Measurements from ENCODE around the gene KCNAB1.

The KCNAB1 gene

DNA sequence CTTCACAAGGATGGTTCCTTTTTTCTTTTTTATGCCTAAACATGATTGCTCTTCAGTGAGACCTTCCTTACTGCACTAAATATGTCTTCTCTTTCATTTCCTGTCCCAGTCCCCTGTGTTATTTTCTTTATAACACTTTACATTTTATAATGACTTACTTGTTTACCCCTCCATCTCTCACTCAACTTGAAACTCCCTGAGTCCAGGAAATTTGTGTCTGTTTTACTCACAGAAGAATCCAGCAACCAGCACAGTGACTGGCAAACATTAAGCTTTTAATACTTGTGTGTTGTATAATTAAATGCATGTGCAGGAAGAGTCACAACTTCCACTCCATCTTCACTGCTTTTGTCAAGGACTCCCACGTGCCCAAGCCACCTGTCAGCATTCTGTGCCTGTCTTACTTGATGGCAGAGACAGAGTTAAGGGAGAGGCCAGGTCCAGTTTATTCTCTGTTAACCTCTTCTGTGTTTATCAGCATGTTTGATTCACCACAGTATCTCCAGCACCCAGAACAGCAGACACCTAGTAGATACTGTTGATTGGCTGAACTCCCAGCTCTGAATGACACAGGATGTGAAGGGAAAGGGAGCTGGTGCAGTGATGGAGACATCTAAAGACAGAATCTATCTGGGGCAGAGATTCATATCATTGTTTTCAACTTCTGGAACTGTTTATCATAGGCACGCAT lies 391.8 kb downstream of the KCNAB1 start:
- no peak for DNase-seq

DNA sequence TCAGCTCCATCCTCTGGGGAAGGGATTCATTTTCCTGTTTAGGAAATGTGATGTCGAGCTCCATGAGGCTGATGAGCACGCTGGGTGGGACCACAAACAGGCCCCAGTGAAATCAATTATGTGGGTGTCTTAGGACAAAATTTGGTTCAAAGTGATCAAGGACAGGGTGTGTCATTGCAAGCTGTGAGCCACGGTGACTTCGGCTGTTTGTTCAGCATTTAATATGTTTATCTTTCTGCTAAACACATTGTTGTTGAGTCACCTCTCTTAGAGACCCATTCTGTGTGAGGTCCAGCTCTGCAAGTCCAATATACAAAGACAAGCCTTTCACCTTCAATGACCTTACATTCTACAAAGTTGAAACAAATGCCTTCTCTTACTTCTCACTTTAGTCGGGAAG lies 393.2 kb downstream of the KCNAB1 start:
- no peak for DNase-seq

DNA sequence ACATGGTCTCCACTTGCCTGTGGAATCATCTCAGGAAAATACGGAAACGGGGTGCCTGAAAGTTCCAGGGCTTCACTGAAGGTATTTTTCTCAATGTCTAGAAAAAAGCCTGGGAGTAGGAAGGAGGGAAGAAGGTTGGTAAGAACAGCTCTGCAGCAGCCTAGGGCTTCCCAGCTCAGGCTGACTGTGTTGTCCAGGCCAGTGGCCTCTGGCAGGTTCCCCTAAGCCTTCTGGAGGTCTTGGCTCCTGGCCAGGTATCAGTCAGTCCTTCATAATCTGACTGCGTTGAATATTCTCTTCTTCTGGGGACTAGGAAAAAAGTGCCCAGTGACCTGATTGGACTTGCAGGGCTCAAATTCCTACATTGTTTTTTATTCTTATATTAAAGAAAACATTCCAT lies 395.9 kb downstream of the KCNAB1 start:
- no peak for DNase-seq

DNA sequence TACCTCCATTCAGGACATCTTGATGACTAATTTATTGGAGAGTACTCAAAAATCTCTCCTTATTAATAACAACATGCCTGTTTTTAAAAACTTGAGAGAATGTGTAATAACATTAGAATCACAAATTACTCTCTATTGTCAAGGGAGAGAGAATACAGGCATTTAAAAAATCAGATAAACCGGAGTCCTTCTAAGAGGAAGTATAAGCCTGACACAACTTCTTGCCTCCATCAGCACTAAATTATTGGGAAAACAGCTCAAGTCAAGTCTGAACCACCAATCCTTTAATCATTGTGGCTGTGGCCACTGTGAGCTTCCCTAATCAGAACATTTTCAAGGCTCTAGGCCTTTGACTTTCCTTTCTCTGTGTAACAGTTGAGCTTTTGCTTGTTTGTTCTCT lies 396.6 kb downstream of the KCNAB1 start:
- no peak for DNase-seq

DNA sequence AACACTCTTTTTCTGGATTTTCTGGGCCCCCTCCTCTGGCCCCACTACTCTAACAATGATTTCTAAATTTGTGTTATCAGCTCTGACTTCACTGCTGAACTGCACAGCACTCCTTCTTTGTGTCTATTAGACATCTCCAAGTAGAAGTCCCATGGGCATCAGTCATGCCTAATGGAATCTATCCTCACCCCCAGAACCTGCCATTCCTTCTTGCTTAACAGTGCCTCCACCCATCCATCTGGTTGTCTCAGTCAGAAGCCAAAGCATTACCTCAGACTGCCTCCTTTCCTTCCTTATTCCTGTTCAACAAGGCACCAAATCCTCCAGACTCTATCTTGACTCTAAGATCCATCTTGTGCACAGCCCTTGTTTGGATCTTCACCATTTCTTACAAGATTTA lies 398.3 kb downstream of the KCNAB1 start:
- no peak for DNase-seq

DNA sequence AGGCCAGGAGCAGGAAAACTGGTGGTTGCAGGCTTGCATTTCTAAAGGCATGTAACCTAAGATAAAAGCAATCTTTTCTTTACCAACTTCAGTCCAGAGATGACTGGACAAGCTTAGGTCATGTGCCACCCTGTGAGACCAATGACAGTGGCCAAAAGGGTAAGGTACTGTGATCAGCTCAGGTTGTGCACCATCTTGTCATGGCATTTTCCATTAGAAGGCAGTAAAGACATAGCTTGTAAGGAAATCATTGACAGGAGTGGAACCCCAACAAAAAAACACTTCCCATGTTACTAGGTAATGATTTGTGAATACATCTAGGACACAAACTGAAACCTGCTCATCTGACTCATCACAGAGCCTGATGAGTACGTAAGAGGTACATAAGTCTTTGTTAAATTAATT lies 399.4 kb downstream of the KCNAB1 start:
- DNase-seq = no peak

DNA sequence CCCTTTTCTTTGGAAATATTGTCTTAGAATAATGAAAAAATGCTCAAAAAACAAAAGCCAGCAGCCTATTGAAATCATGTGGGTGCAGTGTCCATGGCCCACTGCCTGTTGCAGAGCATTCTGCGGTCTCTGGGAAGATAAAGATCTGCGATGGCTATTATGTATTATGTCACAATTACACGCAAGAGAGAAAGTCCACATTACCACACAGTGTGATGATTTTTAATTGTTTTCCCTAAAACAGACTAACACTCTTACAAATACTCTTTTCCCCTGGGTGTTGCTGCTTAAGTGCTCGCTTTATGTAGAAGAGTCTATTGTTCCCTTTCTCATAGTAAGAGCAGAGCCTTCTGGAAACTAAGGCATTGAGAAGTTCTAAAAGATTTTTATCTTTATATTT lies 402.3 kb downstream of the KCNAB1 start:
- DNase-seq = no peak

DNA sequence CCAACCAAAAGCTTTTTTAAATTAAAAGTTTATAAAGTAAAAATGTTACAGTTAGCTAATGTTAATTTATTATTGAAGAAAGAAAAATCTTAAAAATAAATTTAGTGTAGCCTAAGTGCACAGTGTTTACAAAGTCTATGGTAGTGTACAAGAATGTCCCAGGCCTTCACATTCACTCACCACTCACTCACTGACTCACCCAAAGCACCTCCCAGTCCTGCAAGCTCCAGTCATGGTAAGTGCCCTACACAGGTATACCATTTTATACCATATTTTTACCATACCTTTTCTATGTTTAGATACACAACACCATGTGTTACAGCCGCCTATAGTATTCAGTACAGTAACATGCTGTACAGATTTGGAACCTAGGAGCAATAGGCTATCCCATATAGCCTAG lies 405.4 kb downstream of the KCNAB1 start:
- DNase-seq = no peak

DNA sequence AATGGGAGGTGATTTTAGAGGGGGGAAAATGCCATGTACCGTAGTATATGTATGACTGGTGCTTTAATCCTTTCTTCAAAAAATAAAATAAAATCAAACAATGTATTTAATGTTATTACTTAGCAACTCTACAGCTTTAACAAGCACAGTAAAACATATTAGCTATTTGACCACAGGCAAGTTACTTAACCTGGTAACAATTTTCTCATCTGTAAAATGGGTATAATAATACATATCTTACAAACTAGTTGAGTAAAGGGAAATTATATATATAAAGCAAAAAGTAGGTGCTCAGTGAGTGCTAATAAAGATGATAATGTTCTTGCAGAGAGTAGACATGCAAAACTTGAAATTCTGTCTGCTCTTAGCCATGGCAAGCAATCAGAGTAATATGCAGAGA lies 406.7 kb downstream of the KCNAB1 start:
- no peak for DNase-seq

DNA sequence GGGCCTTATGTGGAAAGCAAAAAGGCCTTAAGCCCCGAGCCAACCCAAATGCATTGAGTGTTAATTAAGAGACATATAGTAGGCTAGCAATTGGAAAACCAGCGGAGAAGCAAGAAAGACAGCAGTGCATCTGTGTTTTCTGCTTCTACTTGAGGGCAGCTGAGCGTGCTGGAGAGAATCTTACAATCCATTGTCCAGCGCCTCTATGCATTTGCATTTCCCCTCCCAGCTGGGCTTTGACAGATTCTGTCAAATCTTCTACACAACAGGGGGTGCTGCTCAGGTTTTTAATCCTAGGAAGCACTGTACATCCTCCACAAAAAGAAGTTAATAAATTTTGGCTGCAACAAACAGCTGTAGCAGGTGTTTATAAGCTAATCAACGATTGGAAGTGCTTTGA lies 410.6 kb downstream of the KCNAB1 start:
- no peak for DNase-seq

DNA sequence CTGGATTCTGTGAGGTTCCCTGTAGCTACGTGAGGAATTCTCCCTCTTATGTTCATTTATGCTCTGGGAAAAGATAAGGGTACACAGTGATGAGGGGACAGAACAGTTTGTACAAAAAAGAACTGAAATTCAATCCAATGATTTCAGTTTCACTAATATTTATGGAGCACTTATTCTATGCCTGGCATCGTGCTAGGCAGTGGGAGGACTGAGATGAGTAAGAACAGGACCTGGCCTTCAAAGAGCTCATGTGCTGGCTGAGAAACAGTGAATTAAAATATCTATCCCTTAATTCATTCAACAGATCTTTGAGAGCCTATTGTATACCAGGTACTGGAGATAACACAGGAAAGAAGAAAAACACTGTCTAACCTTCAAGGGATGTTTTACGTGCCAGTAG lies 412.4 kb downstream of the KCNAB1 start:
- no peak for DNase-seq

DNA sequence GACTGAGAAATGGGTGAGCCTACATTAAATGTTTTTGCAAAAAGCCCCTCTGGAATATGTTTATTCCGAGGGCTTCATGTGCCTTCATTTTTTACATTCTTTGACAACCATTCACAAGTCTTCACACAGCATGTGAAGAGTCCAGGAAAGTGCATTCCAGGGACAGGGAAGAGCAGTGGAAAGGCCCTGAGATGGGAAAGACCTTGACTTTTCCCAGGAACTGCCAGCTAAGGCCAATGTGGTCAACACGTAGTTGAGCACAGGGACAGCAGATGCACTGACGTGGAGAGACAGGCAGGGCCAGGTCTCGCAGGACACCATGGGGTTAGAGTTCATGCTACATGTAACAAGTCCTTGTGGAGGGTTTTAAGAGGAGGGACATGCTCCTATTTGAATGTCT lies 412.8 kb downstream of the KCNAB1 start:
- DNase-seq = no peak

DNA sequence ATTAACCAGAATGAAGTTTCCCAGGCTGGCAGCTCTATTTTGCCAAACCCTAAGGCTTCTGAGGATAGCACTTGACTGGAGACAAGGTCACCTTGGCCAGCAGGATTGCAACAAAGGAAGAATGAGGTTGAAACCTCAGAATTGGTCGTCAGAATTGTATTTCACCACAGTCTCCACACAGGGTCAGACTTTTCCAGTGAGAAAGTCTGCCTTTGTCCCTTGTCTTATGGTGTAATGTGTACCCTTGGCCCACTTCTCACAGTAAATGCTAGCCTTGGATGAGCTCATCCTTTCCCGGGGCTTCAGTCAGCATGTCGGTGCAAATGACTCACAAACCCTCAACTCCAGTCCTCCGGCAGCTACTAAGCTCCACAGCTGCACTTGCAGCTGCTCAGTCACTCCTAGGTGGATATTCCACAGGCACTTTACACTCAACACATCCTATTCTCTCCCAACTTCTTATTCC lies 414.8 kb downstream of the KCNAB1 start:
- DNase-seq = peak; percentile 11

DNA sequence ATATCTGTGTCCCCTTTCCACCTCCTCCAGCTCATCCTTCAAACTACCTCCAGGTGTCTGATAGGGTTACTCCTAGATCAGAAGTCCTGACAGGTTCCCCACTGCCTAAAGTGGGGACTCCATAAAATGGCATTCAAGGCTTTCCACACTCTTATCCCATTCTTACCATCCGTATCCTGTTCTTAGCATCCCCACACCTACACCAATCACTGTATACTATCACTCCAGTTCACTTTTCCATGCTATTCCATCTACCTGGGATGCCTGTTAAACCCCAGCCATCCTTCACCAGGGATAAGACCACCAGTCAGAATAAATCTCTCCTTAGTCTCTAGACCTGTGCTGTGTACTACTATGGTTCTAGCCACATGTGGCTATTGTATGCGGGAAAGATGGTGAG lies 415.4 kb downstream of the KCNAB1 start:
- no peak for DNase-seq

DNA sequence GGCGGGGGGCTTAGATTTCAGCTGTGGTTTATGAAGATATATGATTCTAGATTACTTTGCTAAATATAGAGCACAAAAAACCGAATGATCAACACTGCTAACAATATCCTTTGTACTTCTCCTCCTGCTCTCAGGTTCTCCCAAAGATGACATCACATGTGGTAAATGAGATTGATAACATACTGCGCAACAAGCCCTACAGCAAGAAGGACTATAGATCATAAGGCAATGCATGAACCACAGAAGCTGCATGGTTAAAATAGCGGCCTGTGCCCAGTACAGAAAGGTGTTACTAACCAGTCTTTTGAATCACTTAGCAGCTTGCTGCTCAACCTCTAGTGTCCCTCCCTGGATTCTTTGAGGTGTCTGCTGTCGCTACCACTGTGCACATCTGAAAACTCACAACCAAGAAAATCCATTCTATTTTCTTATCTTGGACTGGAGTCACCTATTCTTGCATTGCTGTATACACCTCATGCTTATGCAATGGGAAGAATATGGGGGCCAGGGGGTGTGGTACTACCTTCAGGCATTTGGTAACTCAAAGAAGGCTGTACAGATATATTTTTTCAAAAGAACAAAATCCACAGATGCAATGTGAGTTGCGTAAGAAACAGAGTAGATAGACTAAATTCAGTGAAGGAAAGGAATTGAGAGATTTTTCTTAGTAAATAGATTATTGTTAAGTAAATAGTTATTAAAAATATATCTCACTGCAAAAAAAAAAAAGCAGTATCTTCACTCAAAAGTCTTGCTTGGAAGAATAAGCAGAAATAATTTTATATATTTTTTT lies 416.3 kb downstream of the KCNAB1 start:
- DNase-seq = no peak

DNA sequence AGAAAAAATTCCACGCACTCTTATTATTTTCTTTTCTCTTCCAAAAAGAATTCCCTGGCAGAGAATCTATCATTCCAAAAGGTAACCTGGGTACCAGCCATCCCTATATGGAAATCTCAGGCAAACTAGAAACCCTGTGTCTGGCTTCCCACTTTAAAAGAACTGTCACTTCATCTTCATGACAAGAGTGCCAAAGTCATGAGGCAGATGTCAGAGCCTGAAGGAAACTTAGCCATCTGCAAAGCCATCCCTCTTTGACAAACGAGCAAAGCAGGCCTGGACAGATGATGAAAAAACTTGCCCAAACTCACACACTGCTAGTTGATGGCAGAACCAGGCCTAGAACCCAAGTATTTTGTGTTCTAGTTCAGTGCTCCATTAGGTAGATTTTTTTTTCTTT lies 418.7 kb downstream of the KCNAB1 start:
- no peak for DNase-seq

DNA sequence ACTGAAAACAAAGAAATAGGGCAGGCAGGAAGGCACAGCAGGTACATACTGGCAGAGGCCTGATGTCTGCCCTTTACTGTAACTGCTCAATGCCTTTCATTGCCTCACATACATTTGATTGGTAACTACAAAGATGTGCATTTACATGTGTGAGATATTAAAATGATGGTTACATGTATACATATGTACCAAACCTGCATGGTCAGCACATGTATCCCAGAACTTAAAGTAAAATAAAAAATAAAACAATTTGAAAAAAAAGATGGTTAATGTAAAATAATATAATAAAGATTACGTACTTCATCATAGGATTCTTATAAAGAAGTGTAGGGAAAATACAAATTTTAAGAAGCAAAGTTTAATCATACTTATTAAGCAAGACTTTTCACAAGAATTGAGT lies 419.4 kb downstream of the KCNAB1 start:
- no peak for DNase-seq

DNA sequence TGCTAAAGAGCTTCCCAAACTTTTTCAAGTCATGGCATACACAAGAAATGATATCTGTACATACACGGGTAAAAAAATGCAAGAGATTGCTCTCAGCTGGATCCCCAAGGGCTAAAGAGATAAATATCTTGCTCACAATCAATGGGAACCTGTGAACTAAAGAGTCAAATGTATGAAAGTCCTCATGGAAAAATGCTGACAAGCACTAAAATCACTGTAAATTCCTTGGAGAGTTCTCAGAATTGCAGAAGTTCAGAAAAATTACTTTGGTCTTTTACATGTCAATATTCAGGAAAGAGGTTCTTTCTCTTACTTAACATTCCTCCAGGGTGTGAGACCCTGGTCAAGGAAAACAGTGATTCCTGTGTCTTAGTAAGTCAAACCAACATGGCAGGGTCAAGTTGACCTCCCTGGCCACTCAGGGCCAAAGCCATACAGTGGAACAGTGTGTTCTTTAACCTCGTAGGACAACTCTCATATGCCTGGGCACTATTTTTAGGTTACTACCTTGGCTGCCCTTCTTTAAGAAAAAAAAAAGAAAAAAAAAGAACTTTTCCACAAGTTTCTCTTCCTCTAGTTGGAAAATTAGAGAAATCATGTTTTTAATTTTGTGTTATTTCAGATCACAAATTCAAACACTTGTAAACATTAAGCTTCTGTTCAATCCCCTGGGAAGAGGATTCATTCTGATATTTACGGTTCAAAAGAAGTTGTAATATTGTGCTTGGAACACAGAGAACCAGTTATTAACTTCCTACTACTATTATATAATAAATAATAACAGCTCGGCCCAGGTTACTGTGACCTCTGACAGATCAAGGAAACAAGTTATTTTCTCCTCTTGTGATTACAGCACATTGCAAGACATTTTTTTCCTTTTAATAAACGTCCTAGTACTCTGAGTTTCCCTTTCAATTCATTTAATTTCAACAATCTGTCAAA lies 422.0 kb downstream of the KCNAB1 start:
- no peak for DNase-seq

DNA sequence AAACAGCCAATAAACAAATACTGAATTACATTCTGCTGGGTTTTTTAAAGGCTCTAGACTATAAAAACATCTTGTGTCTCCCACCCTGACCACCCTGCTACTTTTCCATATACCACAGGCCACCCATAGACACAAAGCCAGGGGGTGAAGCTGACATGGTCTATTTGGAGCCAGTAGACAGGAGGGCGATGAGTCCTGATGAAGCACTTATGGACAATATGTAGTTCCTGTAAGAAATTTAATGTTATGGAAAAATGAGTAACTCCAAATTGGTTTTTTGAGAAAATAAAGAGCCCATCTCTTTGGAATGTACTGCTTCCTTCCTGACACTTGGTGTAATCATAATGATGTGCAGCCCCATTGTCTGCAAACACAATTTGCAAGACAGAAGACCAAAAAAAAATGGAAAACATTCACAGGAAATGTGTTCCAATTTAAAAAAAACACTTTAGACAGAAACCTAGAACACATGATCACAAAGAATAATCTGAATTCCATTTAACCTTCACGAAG lies 422.7 kb downstream of the KCNAB1 start:
- no peak for DNase-seq

DNA sequence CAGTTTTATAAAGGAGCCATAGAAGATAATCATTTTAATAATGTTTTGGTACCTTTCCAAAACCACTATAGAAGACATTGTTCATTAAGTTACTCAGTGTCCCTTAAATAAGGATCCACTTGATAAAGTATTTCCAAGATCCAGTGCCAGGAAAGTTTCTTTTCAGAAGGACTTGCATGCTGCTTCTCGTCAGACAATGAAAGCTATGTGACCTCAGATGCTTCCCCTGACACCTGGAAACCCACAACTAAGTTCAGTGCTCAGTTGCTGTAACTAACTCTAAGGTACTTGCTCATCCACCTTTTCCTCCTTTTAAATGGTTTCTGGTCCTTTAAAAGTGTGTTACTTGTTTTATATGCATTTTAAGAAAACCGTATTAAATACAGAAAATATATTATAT lies 427.3 kb downstream of the KCNAB1 start:
- DNase-seq = no peak

DNA sequence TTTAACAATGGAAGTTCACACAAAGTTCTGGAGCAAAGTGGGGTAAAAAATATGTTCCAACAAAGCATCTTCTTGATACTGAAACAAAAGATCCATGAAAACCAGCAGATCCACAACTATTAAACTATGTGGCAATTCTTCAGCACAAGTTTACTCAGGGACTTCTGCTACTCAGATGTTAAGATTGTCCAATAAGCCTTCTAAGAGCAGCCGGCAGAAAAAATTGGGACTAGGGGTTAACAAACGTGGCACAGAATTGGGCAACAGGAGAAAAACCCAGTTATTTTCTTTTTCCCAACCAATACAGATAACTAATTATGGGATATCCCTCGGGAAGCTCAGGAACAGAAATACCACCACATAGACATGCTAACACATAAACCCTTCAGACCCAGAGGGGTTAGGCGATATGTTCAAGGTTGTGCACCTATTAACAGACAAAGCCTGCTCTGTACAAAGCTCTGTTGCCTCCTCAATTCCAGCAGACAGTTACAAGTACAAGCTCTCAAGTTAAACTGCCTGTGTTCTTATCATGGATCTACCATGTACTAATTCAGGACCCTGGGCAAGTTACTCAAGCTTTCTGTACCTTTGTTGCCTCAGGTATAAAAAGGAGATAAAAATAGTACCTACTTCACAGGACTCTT lies 427.8 kb downstream of the KCNAB1 start:
- no peak for DNase-seq

DNA sequence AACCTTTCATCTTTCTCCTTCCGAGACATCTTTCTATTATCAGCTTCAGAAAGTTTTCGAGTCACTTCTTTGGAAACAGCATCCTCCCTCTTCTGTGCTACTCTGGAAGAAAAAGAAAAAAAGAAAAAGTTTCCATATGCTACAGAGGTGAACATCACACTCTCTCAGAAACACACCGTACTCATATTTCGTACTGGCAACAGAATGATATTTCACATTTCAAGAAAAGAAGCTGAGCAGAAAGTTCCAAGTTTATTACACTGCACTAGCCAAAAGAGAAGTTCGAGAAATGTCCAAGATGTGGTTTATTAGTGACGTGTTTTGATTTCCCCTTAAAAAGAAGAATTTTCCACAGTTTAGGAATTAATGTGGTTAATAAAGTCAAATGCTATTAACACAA lies 428.5 kb downstream of the KCNAB1 start:
- DNase-seq = no peak

DNA sequence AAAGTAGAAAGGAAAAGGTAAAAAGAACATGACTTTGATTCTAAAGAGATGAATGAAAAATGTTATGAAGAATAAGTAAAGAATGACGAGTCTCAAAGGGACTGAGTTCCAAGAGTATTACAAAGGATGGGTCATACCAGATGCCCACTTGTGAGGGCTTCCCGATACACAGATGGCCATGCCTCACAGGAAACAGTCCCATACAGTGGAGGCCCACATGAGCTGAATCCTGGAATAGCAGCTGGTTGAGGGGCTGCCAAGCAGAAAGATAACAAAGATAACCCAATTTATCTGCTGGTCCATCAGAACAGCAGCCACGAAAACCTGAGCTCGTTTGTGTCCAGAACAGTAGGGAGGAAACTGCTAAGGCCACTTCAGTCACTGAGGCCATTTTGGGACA lies 430.9 kb downstream of the KCNAB1 start:
- DNase-seq = no peak

Data from stimulated activated CD4-positive, alpha-beta T cell treated with anti-CD3 and anti-CD28 coated beads, Interleukin-4, amount 100 ng/mL, for 24 hours (primary cell).